ENCODE data around the gene RGN.
"Not testable (repeated sequence)": the region's sequence is repeated elsewhere in the genome, so short reads cannot be mapped to it uniquely, and the experiment has no call there.

GRCh38 chrX:47135650-47136049 is 57.4 kb downstream of the RGN start:
- not testable (repeated sequence) for TF ChIP-seq CTCF (IDR thresholded peaks at IDR 0.05); POLR2A (IDR thresholded peaks at IDR 0.05); POLR2AphosphoS5 (IDR thresholded peaks at IDR 0.05; ENCODE audit: insufficient read depth in 1 of 2, low read depth in 1 of 2)

Data from vagina (tissue), 2 donors.